Stomach (tissue), 4 donors: ENCODE data around the gene NOTCH3.

Source experiments
- CTCF ChIP-seq, 7 experiments: fragments of 450-650 bp in 4 of 7; fragments of 200-600 bp in 3 of 7; sonication (generic) in 3 of 7; IDR thresholded peaks; one replicate each; pipeline ENCODE4 v1.5.1; 2016 to 2019; ENCODE audit warnings: antibody characterized with exemption in 7 of 7, control low read depth in 2 of 7, mild to moderate bottlenecking in 1 of 7
- POLR2A ChIP-seq, 4 donors: fragments of 450-650 bp; IDR thresholded peaks; one replicate each; pipeline ENCODE4 v1.6.1; 2016; ENCODE audit warnings: antibody characterized with exemption in 4 of 4, control low read depth in 2 of 4, mild to moderate bottlenecking in 1 of 4, moderate library complexity in 1 of 4

- TF ChIP-seq CTCF (IDR thresholded peaks at IDR 0.05) (no peak), POLR2A (IDR thresholded peaks at IDR 0.05) (no peak)
These were observed 49.8 kb upstream of the NOTCH3 start for GRCh38 chr19:15250640-15250993.
